GM21447 (cell line): ENCODE measurements around the gene PCLO.
"Not testable (repeated sequence)": the region's sequence is repeated elsewhere in the genome, so short reads cannot be mapped to it uniquely, and the experiment has no call there.

Experiments
- ATAC-seq: cut with Tn5 transposase; IDR thresholded peaks from one replicate; pipeline ENCODE4 v1.9.1; 2021; ENCODE audit not compliant: unreplicated experiment

The PCLO gene

DNA sequence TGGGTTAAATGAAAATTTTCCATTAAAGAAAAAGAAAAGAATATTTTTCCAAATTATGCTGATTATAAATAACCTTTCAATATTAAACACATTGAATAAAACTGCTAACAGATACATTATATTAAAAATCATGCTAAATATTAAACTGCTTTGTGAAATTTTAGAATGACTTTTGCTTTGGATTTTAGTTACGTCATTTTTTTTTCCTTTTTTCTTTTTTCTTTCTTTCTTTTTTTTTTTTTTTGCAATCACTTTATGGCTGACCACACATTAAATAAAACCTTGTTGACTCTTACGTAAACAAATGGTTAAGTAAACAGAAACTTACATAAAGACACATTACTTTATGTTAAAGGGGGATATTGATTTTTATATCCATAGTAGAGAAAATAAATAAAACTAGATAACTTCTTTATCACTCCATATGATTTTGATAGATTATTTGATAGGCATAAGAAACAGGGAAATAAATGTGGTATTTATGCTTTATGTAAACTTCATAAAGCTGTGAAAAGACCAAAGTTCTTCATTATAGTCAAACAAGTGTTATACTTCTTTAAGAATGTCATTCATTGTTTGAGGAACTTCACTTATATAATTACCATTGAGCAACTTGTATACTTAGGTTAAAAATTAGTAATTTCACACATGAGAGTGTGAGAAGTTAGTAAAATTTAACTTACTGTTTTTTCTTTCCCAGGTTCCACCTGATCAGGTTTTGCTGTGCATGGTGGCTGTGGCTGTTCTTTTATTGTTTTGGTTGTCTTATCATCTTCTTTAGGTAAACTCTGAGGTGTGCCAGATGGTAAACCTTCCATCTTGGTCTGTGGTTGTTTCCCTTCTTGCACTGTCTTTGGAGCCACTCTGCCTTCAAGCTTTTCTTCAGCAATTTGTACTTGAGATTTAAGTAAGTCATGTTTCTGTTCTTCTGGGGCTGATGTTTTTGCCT lies 197.3 kb downstream of the PCLO start:
- no peak for ATAC-seq

DNA sequence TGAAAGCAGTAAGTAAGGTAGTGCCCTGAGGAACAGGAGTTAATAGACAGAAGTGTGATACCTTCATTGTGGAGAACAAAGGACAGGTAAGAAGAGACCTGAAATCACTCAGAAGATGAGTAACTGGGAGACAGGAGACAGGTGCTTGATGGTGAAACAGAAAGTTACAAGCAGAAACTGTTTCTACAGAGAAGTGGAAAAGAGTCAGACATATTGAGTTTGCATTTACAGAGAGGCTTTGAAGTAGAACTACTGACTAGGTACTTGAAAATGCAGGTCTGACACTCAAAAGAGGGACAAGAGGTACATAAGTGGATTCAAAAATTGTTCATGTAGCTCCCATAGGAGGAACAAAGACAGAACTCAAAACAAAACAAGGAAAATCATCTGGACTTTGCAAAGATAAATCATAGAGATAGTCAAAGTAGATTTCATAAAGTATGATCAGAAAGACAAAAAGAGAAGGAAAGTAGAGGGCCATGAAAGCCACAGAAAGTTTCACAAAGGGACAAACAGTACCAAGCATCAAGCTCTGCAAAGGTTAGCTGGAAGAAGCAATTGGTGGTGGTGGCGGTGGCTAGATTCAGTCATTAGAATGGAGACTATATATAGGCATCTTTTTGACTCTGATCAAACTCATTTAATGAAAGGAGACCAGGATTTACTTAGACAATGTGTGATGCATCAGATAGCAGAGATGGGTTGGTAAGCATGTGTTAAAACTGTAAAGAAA lies 198.4 kb downstream of the PCLO start:
- ATAC-seq: no peak

DNA sequence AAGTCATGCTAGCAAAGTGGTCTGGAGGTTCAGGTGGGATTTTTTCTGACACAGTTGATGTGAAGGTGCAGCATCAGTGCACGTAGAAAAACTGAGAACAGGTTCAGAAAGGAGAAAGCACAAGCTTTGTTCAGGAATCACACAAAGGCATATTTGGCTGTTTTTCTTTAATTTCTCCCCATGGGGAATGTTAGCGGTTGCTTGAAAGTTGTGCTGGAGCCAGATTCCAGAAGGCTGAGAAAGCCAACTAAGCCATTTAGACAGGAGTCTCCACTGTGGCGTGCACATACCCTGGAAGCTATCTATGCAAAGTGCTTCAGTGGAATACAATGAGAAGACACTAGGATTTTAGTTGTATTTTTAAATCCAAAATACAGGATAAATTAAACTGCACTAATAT lies 201.4 kb downstream of the PCLO start:
- ATAC-seq: no peak

DNA sequence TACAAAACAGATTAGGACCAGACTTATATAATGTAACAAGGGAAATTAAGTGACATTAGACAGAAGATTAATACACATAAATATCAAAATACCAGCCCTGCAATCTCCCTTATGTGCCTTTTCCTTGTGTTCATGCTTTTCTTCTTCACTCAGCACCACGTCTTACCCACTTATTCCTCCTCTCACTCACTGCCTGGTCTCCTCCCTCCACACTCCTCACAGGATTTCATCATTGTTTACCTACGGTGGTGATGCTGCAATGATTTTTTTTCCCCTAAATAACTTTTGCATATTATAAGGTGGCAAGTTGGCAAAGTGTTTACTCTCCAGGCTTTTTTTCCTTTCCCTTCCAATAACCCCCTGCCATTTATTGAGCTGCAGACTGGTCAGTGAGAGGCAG lies 203.2 kb downstream of the PCLO start:
- ATAC-seq: no peak

DNA sequence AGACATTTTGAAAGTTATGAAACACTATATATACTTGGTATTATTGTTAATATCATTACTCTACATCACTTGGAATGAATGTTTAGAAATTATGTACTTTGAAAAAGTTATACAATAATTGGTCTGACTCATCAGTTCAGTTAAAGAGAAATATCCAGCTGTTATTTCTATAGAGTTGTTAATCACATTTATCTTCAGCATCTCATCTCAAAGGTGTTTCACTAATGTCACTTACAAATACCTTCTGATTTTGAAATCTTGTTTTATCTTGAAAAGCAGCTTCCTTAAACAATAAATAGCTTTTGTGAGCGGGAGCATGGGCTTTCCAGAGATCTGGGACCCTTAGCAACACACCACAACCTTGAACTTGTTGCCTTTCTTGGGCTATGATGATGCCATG lies 205.2 kb downstream of the PCLO start:
- no peak for ATAC-seq

DNA sequence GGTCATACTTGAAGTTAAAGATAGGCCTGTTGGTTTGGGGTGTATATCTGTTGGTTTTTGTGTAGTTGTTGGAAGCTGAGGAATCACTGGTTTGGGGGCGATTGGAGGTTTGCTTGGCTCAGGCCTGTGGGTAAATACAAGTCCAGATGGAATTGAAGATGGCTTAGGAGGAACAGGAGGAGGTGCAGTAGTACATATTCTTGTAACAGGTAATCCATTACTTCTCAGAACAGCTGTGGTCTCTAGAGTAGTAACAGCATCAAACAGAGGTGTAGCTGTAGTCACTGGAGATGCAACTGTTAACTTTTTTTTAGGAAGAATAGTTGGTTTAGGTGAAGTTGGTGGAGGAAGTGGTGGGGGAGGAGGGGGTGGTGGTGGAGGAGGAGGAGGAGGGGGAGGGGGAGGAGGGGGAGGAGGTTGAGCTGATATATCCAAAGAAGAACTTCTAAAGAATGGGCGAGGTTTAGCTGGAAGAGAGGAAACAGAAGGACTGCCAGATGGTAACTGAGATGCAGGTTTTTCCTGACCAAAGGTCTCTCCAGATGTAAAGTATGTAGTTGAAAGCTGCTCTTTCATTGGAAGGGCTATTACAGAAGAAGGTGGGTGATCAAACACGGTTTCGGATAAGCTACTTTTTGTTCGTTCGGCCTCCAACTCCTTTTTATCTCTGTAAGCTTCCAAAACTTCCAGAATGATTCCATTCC lies 209.2 kb downstream of the PCLO start:
- no peak for ATAC-seq

DNA sequence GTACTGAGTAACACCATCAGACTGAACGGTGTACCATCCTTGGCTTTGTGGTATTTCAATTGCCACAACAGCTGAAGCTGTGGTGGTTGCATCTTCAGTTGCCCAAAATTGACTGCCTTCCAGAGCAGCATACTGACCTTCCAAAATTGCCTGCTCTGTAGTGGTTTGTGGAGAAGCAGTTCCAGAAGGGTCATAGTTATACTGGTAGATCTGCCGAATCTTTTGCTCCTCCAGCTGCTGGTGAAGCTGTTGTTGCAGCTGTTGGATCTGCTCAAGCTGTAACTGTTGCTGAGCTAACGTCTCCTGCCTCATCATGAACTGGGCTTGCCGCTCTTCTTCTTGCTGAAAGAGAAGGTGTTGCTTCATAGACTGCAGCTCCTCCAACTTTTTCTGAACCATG lies 212.2 kb downstream of the PCLO start:
- no peak for ATAC-seq

DNA sequence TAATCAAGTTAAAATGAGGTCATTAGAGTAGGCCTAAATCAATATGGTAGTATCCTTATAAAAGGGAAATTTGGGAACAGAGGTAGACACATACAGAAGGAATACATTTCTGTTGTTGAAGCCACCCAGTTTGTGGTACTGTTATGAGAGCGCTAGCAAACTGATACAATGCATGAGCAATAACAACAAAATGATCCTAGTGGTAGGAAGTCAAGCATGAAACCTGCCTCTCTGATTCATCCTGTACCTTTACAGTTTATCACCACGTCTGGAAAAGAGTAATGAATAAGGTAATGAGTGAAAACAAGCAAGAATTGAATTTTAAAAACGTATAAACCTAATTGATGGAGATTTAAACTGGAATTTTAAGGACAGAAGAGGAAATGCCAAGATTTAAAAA lies 217.2 kb downstream of the PCLO start:
- ATAC-seq: no peak

DNA sequence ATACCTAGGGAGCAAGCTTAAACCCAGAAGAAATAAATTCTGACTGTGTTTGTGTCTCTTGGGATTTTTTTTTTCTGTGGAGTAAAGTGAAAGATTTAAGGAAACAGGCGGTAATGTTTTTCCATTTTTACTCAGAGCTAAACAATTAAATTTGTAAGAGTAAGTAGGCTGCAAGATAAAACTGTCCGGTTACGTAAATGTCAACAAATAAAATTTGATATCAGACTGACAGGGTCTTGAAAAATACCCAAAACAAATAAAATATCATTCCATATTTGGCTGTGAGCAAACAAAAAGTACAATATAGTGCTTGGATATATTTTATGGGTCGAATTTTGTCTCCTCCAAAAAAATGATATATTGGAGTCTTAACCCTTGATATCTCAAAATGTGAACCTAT lies 217.6 kb downstream of the PCLO start:
- ATAC-seq: no peak

DNA sequence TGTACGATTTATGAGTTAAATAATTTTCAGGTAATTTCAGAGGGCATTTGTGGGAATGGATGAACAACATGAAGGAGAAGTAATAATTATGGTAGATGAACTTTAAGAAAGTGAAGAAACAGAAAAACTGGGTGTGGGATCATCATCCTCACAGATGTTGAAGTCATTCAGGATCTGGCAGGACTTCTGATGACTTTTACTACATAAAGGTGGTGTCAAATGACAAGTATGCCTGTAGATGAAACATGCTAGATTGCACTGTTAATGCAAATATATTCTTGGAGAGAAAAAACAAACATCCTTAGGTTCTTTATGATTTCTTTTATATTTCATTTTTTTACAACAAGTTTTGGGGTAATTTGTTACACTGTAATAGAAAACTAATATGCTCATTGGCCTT lies 230.2 kb downstream of the PCLO start:
- no peak for ATAC-seq

DNA sequence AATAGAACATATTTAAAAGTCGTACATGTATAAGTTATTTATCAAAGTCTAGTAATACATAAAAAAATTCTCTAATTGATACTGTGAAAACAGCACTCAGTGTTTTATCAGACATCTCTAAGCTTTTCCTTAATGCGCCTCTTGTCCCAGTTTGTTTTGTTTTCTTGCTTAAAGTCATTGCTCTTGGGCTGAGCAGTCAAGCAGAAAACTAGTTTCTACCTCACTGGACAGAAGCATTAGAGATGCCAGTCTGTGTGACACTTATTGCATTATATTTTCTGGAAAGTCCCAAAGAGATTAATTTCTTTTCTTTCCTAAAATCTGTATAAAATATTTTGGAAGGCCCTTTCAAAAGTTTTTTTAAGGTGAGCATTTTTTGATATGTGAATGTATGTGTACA lies 236.2 kb downstream of the PCLO start:
- ATAC-seq: no peak

DNA sequence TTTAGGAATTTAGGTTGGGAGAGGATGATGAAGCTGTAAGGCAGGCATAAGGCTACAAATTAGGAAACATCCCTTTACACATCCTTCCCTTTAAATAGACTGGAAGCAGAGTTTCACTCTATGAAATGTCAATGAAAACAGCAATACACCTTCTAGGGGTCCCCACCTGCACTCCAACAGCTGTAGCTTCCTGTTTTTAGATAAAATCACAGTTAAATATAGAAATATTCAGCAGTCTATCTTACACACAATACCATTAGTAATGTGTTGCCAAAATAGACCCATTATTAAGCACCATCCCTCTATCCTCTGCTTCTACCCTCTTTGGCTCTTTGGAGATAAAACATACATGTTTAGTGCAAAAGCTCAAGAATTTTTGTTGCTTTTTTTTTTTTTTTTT lies 237.4 kb downstream of the PCLO start:
- ATAC-seq: no peak

DNA sequence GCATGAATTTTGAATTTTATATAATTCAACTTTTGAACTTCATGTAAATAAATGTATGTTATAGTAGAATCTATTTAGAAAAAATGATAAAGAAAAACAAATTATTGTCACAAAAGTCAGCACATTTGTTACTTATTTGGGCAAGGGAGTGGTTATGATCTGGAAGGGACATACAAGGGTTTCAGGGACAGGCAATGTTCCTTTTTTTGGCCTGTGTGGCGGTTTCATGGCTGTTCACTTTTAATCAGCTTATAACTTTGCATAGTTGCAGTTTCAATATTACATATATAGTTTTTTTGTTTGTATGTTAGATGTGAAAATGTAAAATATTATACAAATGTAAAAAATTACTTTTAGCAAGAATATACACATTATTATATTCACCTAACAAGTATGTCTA lies 256.2 kb downstream of the PCLO start:
- no peak for ATAC-seq

DNA sequence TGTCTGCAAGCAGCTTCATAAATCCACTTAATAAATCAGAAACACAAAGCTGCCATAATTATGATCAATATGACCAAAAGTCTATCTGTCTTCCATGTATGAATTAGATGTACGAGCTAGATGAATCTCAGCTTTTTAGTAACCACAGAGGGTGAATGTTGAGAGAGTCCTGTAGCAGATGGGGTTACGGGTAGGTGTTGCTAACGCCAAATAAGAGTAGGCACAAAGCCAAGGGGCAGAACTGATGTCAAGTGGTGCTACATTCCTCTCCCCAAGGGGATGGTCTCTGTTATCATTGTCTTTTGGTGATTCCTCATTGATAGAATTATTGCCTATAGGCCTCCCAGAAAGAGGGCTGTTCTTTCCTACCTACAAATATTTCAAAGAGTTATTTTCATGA lies 257.8 kb downstream of the PCLO start:
- no peak for ATAC-seq

DNA sequence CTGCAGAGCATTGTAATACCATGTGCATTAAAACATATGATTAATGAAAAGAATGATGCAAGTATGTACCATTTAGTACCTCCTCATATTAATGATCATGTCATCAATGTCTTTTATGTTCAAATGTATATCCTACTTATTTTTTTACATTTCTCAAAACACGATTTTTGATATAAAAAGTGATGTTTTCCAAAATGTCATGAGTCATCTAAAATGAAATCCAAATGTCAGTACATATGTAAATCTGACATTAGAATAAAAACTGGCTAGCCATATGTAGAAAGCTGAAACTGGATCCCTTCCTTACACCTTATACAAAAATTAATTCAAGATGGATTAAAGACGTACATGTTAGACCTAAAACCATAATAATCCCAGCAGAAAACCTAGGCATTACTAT lies 261.6 kb downstream of the PCLO start:
- not testable (repeated sequence) for ATAC-seq

DNA sequence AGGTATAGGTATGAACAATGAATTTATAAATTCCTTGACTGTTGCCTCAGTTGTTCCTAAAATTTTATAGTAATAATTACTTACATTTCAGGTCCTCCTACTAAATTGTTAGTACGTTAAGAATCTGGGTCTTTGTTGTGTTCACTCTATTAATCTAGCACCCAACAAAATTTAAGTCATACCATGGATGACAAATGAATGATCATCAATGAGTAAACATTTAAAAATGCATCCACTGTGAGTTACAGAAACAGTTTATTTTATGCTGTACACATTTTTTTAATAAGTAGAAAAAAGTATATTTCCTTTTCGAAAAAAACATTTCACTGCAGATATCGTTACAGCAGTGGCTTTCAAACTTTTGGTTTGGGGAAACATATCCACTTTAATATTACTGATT lies 265.2 kb downstream of the PCLO start:
- no peak for ATAC-seq

DNA sequence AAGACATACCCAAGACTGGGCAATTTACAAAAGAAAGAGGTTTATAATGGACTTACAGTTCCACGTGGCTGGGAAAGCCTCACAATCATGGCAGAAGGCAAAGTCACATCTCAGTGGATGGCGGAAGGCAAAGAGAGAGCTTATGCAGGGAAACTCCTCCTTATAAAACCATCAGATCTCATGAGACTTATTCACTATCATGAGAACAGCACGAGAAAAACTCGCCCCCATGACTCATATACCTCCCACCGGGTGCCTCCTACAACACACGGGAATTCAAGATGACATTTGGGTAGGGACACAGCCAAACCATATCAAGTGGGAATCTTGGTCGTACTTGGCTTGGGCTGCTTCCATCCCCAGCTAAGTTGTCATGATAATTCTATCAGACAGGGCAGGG lies 268.3 kb downstream of the PCLO start:
- not testable (repeated sequence) for ATAC-seq

DNA sequence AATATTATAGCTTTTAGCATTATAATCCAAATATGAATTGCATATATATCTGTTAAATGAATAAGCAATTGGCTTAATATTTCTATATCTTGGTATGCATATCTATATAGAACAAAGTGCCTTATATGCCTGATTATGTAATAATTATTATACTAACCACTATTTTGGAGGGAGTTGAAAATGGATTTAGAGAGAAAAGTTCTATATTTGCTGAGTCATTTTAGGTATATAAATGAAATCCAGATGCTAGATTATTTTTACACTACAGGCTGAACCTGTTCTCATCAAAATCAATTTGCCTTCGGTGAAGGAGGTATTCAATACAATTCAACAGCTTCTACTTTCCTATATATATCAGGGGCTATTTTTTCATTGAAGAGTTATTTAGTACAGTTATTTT lies 276.4 kb downstream of the PCLO start:
- ATAC-seq: no peak

DNA sequence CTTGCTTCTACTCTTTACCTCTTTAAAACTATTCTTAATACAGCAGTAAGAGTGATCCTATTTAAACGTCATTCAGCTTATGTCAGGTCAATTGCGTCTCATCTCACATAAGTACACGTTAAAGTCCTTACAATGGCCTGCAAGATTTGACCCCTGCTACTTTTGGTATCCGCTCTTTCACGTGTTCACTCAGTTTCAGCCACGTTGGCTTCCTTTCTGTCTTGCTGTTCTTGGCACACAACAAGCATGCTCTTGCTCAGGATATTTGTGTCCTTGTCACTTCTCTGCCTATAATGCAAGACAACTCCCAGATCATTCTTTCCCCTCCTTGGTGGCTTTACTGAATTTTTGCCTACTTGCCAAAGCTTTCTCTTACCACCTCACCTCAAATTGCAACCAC lies 296.8 kb downstream of the PCLO start:
- no peak for ATAC-seq

DNA sequence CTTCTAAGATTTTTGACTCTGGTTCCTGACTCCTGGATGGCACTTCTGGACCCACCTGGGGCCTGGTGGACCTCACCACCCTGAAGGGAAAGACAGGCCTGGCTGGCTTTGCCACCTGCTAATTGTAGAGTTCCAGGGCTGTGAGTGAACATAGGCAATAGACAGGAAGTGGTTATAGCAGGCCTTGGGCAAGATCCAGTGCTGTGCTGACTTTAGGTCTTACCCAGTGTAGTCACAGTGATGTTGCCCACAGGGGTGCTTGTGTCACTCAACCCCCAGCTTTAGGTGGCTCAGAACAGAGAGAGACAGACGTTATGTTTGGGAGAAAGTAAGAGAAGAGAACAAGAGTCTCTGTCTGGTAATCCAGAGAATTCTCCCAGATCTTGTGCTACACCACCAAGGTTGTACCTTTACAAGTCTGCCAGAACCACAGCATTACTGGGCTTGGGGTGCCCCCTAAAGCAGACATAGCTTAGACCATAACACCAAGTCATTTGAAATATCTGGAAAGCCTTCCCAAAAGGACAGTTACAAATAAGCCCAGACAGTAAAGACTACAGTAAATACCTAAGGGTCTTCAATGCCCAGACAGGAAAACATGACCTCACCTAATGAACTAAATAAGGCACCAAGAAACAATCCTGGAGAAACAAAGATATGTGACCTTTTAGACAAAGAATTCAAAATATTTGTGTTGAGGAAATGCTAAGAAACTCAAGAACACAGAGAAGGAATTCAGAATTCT lies 303.4 kb downstream of the PCLO start:
- ATAC-seq: no peak

DNA sequence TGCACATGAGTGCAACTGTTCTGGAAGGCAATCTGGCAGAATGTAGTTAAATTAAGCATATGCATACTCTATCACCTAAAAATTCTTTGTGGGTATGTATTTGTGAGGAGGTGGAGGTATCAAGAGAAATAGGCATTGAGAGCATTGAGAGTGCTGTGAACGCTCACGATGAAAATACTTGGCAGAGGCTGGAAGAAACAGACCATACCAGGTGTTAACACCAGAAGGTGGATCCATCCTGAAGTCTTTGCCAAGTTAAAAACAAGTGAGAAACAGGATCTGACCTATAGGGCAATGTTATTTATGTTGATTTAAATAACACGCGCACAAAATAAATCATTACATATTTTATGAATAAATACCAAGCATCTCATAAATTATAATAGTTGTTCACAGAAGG lies 311.6 kb downstream of the PCLO start:
- ATAC-seq: no peak
